ENCODE measurements around the gene SLC19A3.
"Not testable (repeated sequence)": the region's sequence is repeated elsewhere in the genome, so short reads cannot be mapped to it uniquely, and the experiment has no call there.

The SLC19A3 gene

GRCh38 chr2:227728035-227728434 is 10.2 kb upstream of the SLC19A3 start, which contains the start of gene SCYGR7:
SCYGR7 (plus strand) TSS chr2:227728335; CDS start chr2:227728335, 0 bp downstream.
- no CpG with 5 or more reads among the region's 5 CpGs for WGBS (ENCODE audit: insufficient coverage, insufficient read length)

GRCh38 chr2:227724394-227725039 is 6.7 kb upstream of the SLC19A3 start, which contains the start of gene SCYGR6:
SCYGR6 (minus strand) TSS chr2:227724757; CDS start chr2:227724757, 0 bp downstream.
- no CpG with 5 or more reads among the region's 15 CpGs for WGBS (ENCODE audit: insufficient coverage, insufficient read length)
- Histone ChIP-seq H3K9me3 (ENCODE audit: control insufficient read depth, insufficient read depth, low read length) (no peaks in the 10 kb centered on the region), H3K4me3 (ENCODE audit: low read length) (no peak within 1 kb of the TSS), H3K27ac (ENCODE audit: low read length) (no peak within 1 kb of the TSS), H3K36me3 (ENCODE audit: control insufficient read depth, insufficient read depth, low read length) (no peaks in the 10 kb centered on the region), H3K4me1 (ENCODE audit: control insufficient read depth, insufficient read depth, low read length) (no peaks in the 10 kb centered on the region), H3K27me3 (ENCODE audit: control insufficient read depth, insufficient read depth, low read length) (no peaks in the 10 kb centered on the region)
- DNase-seq (ENCODE audit: low read depth, low spot score): no peak

More at GRCh38 chr2:227728035-227728434, 10.2 kb upstream of the SLC19A3 start, which contains the start of gene SCYGR7:
- no peak for DNase-seq (ENCODE audit: low read depth, low spot score)
- no peak within 1 kb of the TSS for H3K4me3 ChIP-seq (ENCODE audit: low read length)
- no peaks in the 10 kb centered on the region for H3K9me3 ChIP-seq (ENCODE audit: control insufficient read depth, insufficient read depth, low read length)
- no peak within 1 kb of the TSS for H3K27ac ChIP-seq (ENCODE audit: low read length)
- H3K4me1 ChIP-seq (ENCODE audit: control insufficient read depth, insufficient read depth, low read length): no peaks in the 10 kb centered on the region
- no peaks in the 10 kb centered on the region for H3K27me3 ChIP-seq (ENCODE audit: control insufficient read depth, insufficient read depth, low read length)
- H3K36me3 ChIP-seq (ENCODE audit: control insufficient read depth, insufficient read depth, low read length): no peaks in the 10 kb centered on the region

GRCh38 chr2:227722821-227723220 is 5.0 kb upstream of the SLC19A3 start:
- not testable (repeated sequence) for H3K4me3 ChIP-seq (ENCODE audit: low read length); H3K4me1 ChIP-seq (ENCODE audit: control insufficient read depth, insufficient read depth, low read length); H3K27me3 ChIP-seq (ENCODE audit: control insufficient read depth, insufficient read depth, low read length); H3K9me3 ChIP-seq (ENCODE audit: control insufficient read depth, insufficient read depth, low read length); DNase-seq (ENCODE audit: low read depth, low spot score); H3K36me3 ChIP-seq (ENCODE audit: control insufficient read depth, insufficient read depth, low read length); H3K27ac ChIP-seq (ENCODE audit: low read length)
- no CpG with 5 or more reads among the region's 7 CpGs for WGBS (ENCODE audit: insufficient coverage, insufficient read length)

GRCh38 chr2:227720680-227721079 is 2.9 kb upstream of the SLC19A3 start:
- WGBS (ENCODE audit: insufficient coverage, insufficient read length): 100% methylated on average over 1 of the region's 4 CpGs

GRCh38 chr2:227719641-227720040 is 1.8 kb upstream of the SLC19A3 start:
- DNase-seq (ENCODE audit: low read depth, low spot score): no peak
- no peak overlapping the region for H3K27ac ChIP-seq (ENCODE audit: low read length)
- 0 out of 2 replicates have a peak, but pooled peaks cover 2% of the 10 kb centered on the region for H3K4me1 ChIP-seq (ENCODE audit: control insufficient read depth, insufficient read depth, low read length)
- H3K4me3 ChIP-seq (ENCODE audit: low read length): no peak overlapping the region
- no peaks in the 10 kb centered on the region for H3K9me3 ChIP-seq (ENCODE audit: control insufficient read depth, insufficient read depth, low read length)
- WGBS (ENCODE audit: insufficient coverage, insufficient read length): no CpG with 5 or more reads among the region's 4 CpGs
- H3K36me3 ChIP-seq (ENCODE audit: control insufficient read depth, insufficient read depth, low read length): no peaks in the 10 kb centered on the region
- H3K27me3 ChIP-seq (ENCODE audit: control insufficient read depth, insufficient read depth, low read length): no peaks in the 10 kb centered on the region

More at GRCh38 chr2:227720680-227721079, 2.9 kb upstream of the SLC19A3 start:
- Histone ChIP-seq H3K27ac (ENCODE audit: low read length) (no peak overlapping the region), H3K36me3 (ENCODE audit: control insufficient read depth, insufficient read depth, low read length) (no peaks in the 10 kb centered on the region), H3K4me1 (ENCODE audit: control insufficient read depth, insufficient read depth, low read length) (0 out of 2 replicates have a peak, but pooled peaks cover 2% of the 10 kb centered on the region), H3K4me3 (ENCODE audit: low read length) (no peak overlapping the region), H3K9me3 (ENCODE audit: control insufficient read depth, insufficient read depth, low read length) (no peaks in the 10 kb centered on the region), H3K27me3 (ENCODE audit: control insufficient read depth, insufficient read depth, low read length) (no peaks in the 10 kb centered on the region)
- DNase-seq (ENCODE audit: low read depth, low spot score): no peak

GRCh38 chr2:227716501-227716900 is 1.3 kb downstream of the SLC19A3 start:
- H3K27me3 ChIP-seq (ENCODE audit: control insufficient read depth, insufficient read depth, low read length): no peaks in the 10 kb centered on the region
- H3K9me3 ChIP-seq (ENCODE audit: control insufficient read depth, insufficient read depth, low read length): no peaks in the 10 kb centered on the region
- DNase-seq (ENCODE audit: low read depth, low spot score): no peak
- 0 out of 2 replicates have a peak, but pooled peaks cover 2% of the 10 kb centered on the region for H3K4me1 ChIP-seq (ENCODE audit: control insufficient read depth, insufficient read depth, low read length)
- H3K4me3 ChIP-seq (ENCODE audit: low read length): no peak overlapping the region
- H3K36me3 ChIP-seq (ENCODE audit: control insufficient read depth, insufficient read depth, low read length): no peaks in the 10 kb centered on the region
- no CpG with 5 or more reads among the region's 2 CpGs for WGBS (ENCODE audit: insufficient coverage, insufficient read length)
- no peak overlapping the region for H3K27ac ChIP-seq (ENCODE audit: low read length)

- H3K36me3 ChIP-seq (ENCODE audit: control insufficient read depth, insufficient read depth, low read length): no peaks in the 10 kb centered on the region
- H3K4me1 ChIP-seq (ENCODE audit: control insufficient read depth, insufficient read depth, low read length): 0 out of 2 replicates have a peak, but pooled peaks cover 2% of the 10 kb centered on the region
- no peak for DNase-seq (ENCODE audit: low read depth, low spot score)
- H3K4me3 ChIP-seq (ENCODE audit: low read length): no peak overlapping the region
- H3K27me3 ChIP-seq (ENCODE audit: control insufficient read depth, insufficient read depth, low read length): no peaks in the 10 kb centered on the region
- H3K9me3 ChIP-seq (ENCODE audit: control insufficient read depth, insufficient read depth, low read length): no peaks in the 10 kb centered on the region
- WGBS (ENCODE audit: insufficient coverage, insufficient read length): no CpG with 5 or more reads among the region's 1 CpG
- no peak overlapping the region for H3K27ac ChIP-seq (ENCODE audit: low read length)
Observed at GRCh38 chr2:227713291-227713690, 4.5 kb downstream of the SLC19A3 start.

- no peak overlapping the region for H3K27ac ChIP-seq (ENCODE audit: low read length)
Observed at GRCh38 chr2:227710986-227711385, 6.8 kb downstream of the SLC19A3 start.

GRCh38 chr2:227707390-227707789 is 10.4 kb downstream of the SLC19A3 start:
- H3K4me3 ChIP-seq (ENCODE audit: low read length): no peak overlapping the region
- no peak for DNase-seq (ENCODE audit: low read depth, low spot score)
- H3K27ac ChIP-seq (ENCODE audit: low read length): no peak overlapping the region
- WGBS (ENCODE audit: insufficient coverage, insufficient read length): no CpG with 5 or more reads among the region's 6 CpGs
- no peaks in the 10 kb centered on the region for H3K27me3 ChIP-seq (ENCODE audit: control insufficient read depth, insufficient read depth, low read length)
- no peaks in the 10 kb centered on the region for H3K36me3 ChIP-seq (ENCODE audit: control insufficient read depth, insufficient read depth, low read length)
- H3K4me1 ChIP-seq (ENCODE audit: control insufficient read depth, insufficient read depth, low read length): no peaks in the 10 kb centered on the region
- no peaks in the 10 kb centered on the region for H3K9me3 ChIP-seq (ENCODE audit: control insufficient read depth, insufficient read depth, low read length)

More at GRCh38 chr2:227710986-227711385, 6.8 kb downstream of the SLC19A3 start:
- Histone ChIP-seq H3K27me3 (ENCODE audit: control insufficient read depth, insufficient read depth, low read length) (no peaks in the 10 kb centered on the region), H3K9me3 (ENCODE audit: control insufficient read depth, insufficient read depth, low read length) (no peaks in the 10 kb centered on the region), H3K36me3 (ENCODE audit: control insufficient read depth, insufficient read depth, low read length) (no peaks in the 10 kb centered on the region), H3K4me3 (ENCODE audit: low read length) (no peak overlapping the region), H3K4me1 (ENCODE audit: control insufficient read depth, insufficient read depth, low read length) (no peaks in the 10 kb centered on the region)
- no peak for DNase-seq (ENCODE audit: low read depth, low spot score)
- no CpG with 5 or more reads among the region's 7 CpGs for WGBS (ENCODE audit: insufficient coverage, insufficient read length)

- WGBS (ENCODE audit: insufficient coverage, insufficient read length): no CpG with 5 or more reads among the region's 4 CpGs
- no peaks in the 10 kb centered on the region for H3K4me1 ChIP-seq (ENCODE audit: control insufficient read depth, insufficient read depth, low read length)
- no peak overlapping the region for H3K4me3 ChIP-seq (ENCODE audit: low read length)
- DNase-seq (ENCODE audit: low read depth, low spot score): no peak
- H3K36me3 ChIP-seq (ENCODE audit: control insufficient read depth, insufficient read depth, low read length): no peaks in the 10 kb centered on the region
- H3K27me3 ChIP-seq (ENCODE audit: control insufficient read depth, insufficient read depth, low read length): no peaks in the 10 kb centered on the region
- no peak overlapping the region for H3K27ac ChIP-seq (ENCODE audit: low read length)
- H3K9me3 ChIP-seq (ENCODE audit: control insufficient read depth, insufficient read depth, low read length): no peaks in the 10 kb centered on the region
Observed at GRCh38 chr2:227706859-227707258, 11.0 kb downstream of the SLC19A3 start.

GRCh38 chr2:227703961-227704360 is 13.9 kb downstream of the SLC19A3 start:
- Histone ChIP-seq H3K4me3 (ENCODE audit: low read length) (no peak overlapping the region), H3K36me3 (ENCODE audit: control insufficient read depth, insufficient read depth, low read length) (no peaks in the 10 kb centered on the region), H3K27me3 (ENCODE audit: control insufficient read depth, insufficient read depth, low read length) (no peaks in the 10 kb centered on the region), H3K27ac (ENCODE audit: low read length) (no peak overlapping the region), H3K4me1 (ENCODE audit: control insufficient read depth, insufficient read depth, low read length) (no peaks in the 10 kb centered on the region), H3K9me3 (ENCODE audit: control insufficient read depth, insufficient read depth, low read length) (no peaks in the 10 kb centered on the region)
- no CpG with 5 or more reads among the region's 3 CpGs for WGBS (ENCODE audit: insufficient coverage, insufficient read length)
- DNase-seq (ENCODE audit: low read depth, low spot score): no peak
